Epithelial cell of esophagus (primary cell): ENCODE data around the gene NUDT22.

Experiments used
- DNase-seq: peaks from one replicate; pipeline ENCODE4 v3.0.0; 2010; ENCODE audit warnings: low read depth
- H3K4me3 ChIP-seq: 2 replicates; pipeline ENCODE4 v1.5.1; 2011; ENCODE audit warnings: mild to moderate bottlenecking, low read length, control low read depth
- TF ChIP-seq, protein P1 (sequence below): IDR thresholded peaks from 2 replicates; pipeline ENCODE4 v1.5.1; 2011; ENCODE audit warnings: low read depth, mild to moderate bottlenecking, low read length, control low read depth, inconsistent platforms; ENCODE audit not compliant: insufficient read depth; ENCODE audit errors: missing control alignments

Gene NUDT22

DNA sequence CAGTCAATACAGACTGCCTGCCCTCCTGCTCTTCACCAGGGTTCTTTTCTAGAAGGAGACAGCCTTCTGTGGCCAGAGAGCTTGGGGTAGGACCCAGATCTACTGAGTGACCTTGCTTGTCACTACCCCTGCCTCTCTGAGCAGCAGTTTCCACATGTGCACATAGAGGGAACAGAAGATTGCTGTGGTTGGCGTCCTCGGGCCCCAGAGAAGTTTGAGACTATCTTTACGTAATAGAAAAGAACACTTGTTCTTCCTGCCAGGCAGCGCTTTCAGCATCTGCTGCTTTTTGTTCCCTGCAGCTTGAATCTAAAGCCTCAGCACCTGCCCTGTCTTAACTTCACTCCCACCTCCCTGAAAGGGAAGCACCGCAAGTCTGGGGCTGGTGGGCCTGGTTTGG is 12.9 kb downstream of the NUDT22 start:
- DNase-seq, result no peak
- TF ChIP-seq, protein P1, sequence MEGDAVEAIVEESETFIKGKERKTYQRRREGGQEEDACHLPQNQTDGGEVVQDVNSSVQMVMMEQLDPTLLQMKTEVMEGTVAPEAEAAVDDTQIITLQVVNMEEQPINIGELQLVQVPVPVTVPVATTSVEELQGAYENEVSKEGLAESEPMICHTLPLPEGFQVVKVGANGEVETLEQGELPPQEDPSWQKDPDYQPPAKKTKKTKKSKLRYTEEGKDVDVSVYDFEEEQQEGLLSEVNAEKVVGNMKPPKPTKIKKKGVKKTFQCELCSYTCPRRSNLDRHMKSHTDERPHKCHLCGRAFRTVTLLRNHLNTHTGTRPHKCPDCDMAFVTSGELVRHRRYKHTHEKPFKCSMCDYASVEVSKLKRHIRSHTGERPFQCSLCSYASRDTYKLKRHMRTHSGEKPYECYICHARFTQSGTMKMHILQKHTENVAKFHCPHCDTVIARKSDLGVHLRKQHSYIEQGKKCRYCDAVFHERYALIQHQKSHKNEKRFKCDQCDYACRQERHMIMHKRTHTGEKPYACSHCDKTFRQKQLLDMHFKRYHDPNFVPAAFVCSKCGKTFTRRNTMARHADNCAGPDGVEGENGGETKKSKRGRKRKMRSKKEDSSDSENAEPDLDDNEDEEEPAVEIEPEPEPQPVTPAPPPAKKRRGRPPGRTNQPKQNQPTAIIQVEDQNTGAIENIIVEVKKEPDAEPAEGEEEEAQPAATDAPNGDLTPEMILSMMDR, result no peak
- H3K4me3 ChIP-seq, result no peak overlapping the region

DNA sequence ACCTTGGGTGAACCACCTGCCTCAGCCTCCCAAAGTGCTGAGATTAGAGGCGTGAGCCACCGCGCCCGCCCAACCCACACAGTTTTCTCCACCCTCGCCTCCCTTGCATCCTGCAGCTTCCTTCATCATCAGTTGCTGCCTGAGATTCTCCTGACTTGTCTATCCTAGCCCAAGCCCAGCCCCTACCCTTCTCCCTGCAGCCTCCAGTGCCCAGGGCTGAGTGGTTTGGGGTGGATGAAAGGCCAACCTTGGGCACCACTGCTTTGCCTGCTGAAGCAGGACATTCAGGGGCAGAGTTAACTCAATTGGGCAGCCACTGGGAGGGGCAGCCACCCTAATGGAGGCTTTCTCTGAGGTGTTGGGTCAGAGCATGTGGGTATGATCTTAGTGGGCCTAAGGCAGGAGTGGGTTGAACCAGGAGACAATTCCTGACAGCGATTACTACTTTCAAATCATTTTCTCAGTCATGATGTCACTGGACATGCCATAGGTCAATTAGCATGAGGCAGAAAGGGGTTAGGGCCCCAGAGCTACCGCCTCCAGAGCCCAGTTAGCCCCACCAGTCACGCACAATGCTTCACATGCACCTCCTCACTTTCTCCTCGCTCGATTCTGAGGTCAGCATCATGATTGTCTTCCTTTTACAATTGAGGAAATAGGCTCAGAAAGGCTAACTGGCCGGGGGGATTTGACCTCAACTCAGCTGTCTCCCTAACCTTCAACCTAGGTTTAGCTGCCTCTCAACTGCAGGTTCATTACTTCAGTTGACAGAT is 13.8 kb downstream of the NUDT22 start:
- TF ChIP-seq, protein P1, result no peak
- no peak overlapping the region for H3K4me3 ChIP-seq
- no peak for DNase-seq

DNA sequence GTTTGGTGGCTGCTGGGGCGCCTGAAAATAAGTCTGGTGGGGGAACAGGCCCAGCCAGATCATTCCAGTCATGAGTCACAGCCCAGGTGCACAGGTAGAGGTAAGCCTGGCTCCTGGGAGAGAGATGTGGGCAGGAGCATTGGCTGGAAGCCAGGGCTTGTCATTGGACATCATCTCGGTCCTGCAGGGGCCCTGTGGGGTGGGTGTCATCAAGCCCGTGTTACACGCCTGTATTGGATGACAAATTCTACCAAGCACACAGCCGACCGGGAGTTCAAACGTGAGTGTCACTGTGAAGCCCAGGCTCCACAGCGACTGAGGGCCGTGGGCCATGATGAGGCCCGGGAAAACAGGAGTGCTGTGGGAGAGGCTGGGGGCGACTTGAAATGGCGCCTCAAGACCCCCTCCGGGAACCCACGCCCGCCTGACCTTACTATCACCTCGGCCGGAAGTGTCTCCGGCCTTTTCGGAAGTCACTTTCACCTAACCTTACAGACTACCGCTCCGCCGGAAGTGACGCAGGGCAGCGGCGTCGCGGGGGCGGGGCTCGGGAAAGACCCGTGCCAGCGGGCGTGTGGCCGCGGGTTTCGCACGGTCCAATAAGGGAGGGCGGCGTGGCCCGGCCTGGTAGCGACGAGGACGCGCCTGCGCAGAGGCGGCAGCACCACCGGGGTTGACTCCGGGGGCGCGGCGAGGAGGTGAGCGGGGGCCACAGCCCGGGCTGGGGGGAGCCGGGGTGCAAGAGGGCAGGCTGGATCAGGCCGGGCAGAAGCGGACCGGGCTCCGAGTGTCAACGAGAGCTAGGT is 14.6 kb downstream of the NUDT22 start, which contains the start of gene FKBP2:
FKBP2 (plus strand) TSS at position 661 of the 806 bp plus-strand sequence. CDS start 1,293 bp downstream, outside the sequence.
- H3K4me3 ChIP-seq, result peak within 1 kb of the TSS; percentile 73
- TF ChIP-seq, protein P1, result no peak
- DNase-seq, result peak; percentile 99

DNA sequence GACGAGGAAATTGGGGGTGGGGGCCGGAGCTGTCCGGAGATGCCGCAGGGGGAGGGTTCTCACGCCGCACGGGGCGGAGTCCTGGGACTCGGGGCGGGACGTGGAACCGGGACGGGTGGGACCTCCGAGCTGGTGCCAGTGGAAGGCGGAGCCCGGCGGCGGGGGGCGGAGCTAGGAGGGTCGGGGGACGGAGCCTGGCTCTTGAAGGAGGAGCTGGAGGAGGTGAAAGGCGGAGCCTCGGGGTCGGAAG is 15.1 kb downstream of the NUDT22 start:
- TF ChIP-seq, protein P1, result no peak
- DNase-seq, result peak; percentile 100
- H3K4me3 ChIP-seq, result peak overlapping the region; percentile 73

- H3K4me3 ChIP-seq, result peak overlapping the region; percentile 73
- DNase-seq, result peak; percentile 38
- TF ChIP-seq, protein P1, result no peak
Measured at GRCh38 chr11:64241491-64242374, 15.7 kb downstream of the NUDT22 start.

GRCh38 chr11:64243236-64243854 is 17.3 kb downstream of the NUDT22 start:
- no peak overlapping the region for H3K4me3 ChIP-seq
- TF ChIP-seq, protein P1, result no peak

More at GRCh38 chr11:64243236-64243854, 17.3 kb downstream of the NUDT22 start:
- no peak for DNase-seq
